C4-2B (cell line): ENCODE results near the gene C12orf42.
"Not testable (repeated sequence)": the region's sequence is repeated elsewhere in the genome, so short reads cannot be mapped to it uniquely, and the experiment has no call there.

Experiments
- CTCF ChIP-seq: fragments of 450-650 bp; conservative IDR thresholded peaks from 2 replicates; pipeline ENCODE4 v1.5.1; 2017; ENCODE audit warnings: mild to moderate bottlenecking
- ZFX ChIP-seq: fragments of 450-650 bp; IDR thresholded peaks from 2 replicates; pipeline ENCODE4 v1.6.1; 2017

GRCh38 chr12:103424849-103425586 lies 70.8 kb downstream of the C12orf42 start:
- TF ChIP-seq CTCF, ZFX: not testable (repeated sequence)
